SK-N-SH (cell line): ENCODE results near the gene CRB1. TPM values are rescaled to one million over a fixed set of nuclear protein-coding genes. Genes with fewer than 3 reads are reported as not detected.

Experiments
- CTCF ChIA-PET: fragments of 300-600, 350-600 bp; formaldehyde crosslinking; extraction: SDS; loops from one replicate; lab custom pipeline; 2021; lab: Yijun Ruan, JAX
- POLR2A ChIA-PET: fragments of 350-600 bp; sonication (Branson Sonifier 250); formaldehyde crosslinking; extraction: SDS; loops from one replicate; lab custom pipeline; 2020; ENCODE audit warnings: antibody characterized with exemption, inconsistent platforms; lab: Yijun Ruan, JAX
- DNase-seq: peaks from one replicate; pipeline ENCODE4 v3.0.0; 2012
- H2AFZ ChIP-seq: fragments of 200-600 bp; sonication (generic); 2 replicates; pipeline ENCODE4 v1.8.1; 2016; ENCODE audit warnings: antibody characterized with exemption, mild to moderate bottlenecking, low read depth
- H3F3A ChIP-seq: fragments of 200-600 bp; sonication (generic); replicated peaks from 2 replicates; pipeline ENCODE3; 2016; ENCODE audit warnings: antibody characterized with exemption, mild to moderate bottlenecking; ENCODE audit not compliant: insufficient read depth
- H3K27ac ChIP-seq, 2 experiments: fragments of 200-500 bp in 1 of 2; fragments of 200-600 bp in 1 of 2; sonication (Bioruptor generic) in 1 of 2; sonication (generic), shearing (Covaris generic) in 1 of 2; 2 replicates each; pipeline versions ENCODE4 v1.5.1 to v1.6.1; 2014 to 2016; ENCODE audit warnings: low read depth in 2 of 2, inconsistent platforms in 1 of 2, low read length in 1 of 2, mild to moderate bottlenecking in 1 of 2, mixed read lengths in 1 of 2
- H3K27me3 ChIP-seq: fragments of 200-600 bp; sonication (generic), shearing (Covaris generic); 2 replicates; pipeline ENCODE4 v1.6.1; 2016; ENCODE audit warnings: mixed run types; ENCODE audit not compliant: insufficient read depth
- H3K36me3 ChIP-seq, 2 experiments: fragments of 200-500 bp in 1 of 2; fragments of 200-600 bp in 1 of 2; sonication (Bioruptor generic) in 1 of 2; sonication (generic) in 1 of 2; replicated peaks in 1 of 2; 2 replicates each; pipeline versions ENCODE3 to v1.5.1; 2014 to 2016; ENCODE audit warnings: low read length in 1 of 2, mild to moderate bottlenecking in 1 of 2; ENCODE audit not compliant: insufficient read depth in 2 of 2, control insufficient read depth in 1 of 2
- H3K4me1 ChIP-seq, 2 experiments: fragments of 200-500 bp in 1 of 2; fragments of 200-600 bp in 1 of 2; sonication (Bioruptor generic) in 1 of 2; sonication (generic), shearing (Covaris generic) in 1 of 2; 2 replicates each; pipeline versions ENCODE4 v1.5.1 to v1.6.1; 2014 to 2016; ENCODE audit warnings: low read depth in 1 of 2, low read length in 1 of 2, mixed run types in 1 of 2; ENCODE audit not compliant: insufficient read depth in 2 of 2, control insufficient read depth in 1 of 2
- H3K4me2 ChIP-seq: fragments of 200-600 bp; sonication (generic), shearing (Covaris generic); 2 replicates; pipeline ENCODE4 v1.6.1; 2017; ENCODE audit warnings: mixed run types
- H3K4me3 ChIP-seq, 2 experiments: fragments of 200-500 bp in 1 of 2; fragments of 200-600 bp in 1 of 2; sonication (Bioruptor generic) in 1 of 2; sonication (generic), shearing (Covaris generic) in 1 of 2; 2 replicates each; pipeline versions ENCODE4 v1.5.1 to v1.8.1; 2014 to 2016; ENCODE audit warnings: low read depth in 2 of 2, inconsistent platforms in 1 of 2, low read length in 1 of 2, mild to moderate bottlenecking in 1 of 2, mixed read lengths in 1 of 2, moderate library complexity in 1 of 2
- H3K79me2 ChIP-seq: fragments of 200-600 bp; sonication (generic); 2 replicates; pipeline ENCODE4 v1.8.1; 2017; ENCODE audit warnings: mild to moderate bottlenecking; ENCODE audit not compliant: insufficient read depth
- H3K9ac ChIP-seq: fragments of 200-600 bp; sonication (generic); 2 replicates; pipeline ENCODE4 v1.6.1; 2017; ENCODE audit warnings: mixed run types
- H3K9me2 ChIP-seq: fragments of 200-600 bp; sonication (generic); 2 replicates; pipeline ENCODE4 v1.6.1; 2017; ENCODE audit warnings: mixed run types
- H3K9me3 ChIP-seq: fragments of 200-600 bp; sonication (generic); 2 replicates; pipeline ENCODE4 v1.6.1; 2017; ENCODE audit warnings: mixed run types, mild to moderate bottlenecking, moderate library complexity
- H4K20me1 ChIP-seq: fragments of 200-600 bp; sonication (generic); 2 replicates; pipeline ENCODE4 v1.6.1; 2017; ENCODE audit warnings: mild to moderate bottlenecking, mixed run types; ENCODE audit not compliant: insufficient read depth
- CHD2 ChIP-seq: fragments of 150-350 bp; IDR thresholded peaks from 2 replicates; pipeline ENCODE4 v1.6.1; 2018; ENCODE audit warnings: low read length; ENCODE audit not compliant: partially characterized antibody
- EP300 ChIP-seq, 2 experiments: IDR thresholded peaks; 2 replicates each; pipeline versions ENCODE4 v1.4.0 to v1.6.1; 2012; ENCODE audit warnings: borderline replicate concordance in 1 of 2, low read depth in 1 of 2, low read length in 1 of 2
- EZH2phosphoT487 ChIP-seq: fragments of 200-600 bp; sonication (generic); IDR thresholded peaks from 2 replicates; pipeline ENCODE4 v1.6.1; 2017; ENCODE audit warnings: low read depth, mixed run types, mild to moderate bottlenecking, antibody characterized with exemption, moderate library complexity, borderline replicate concordance
- FOSL2 ChIP-seq: IDR thresholded peaks from 2 replicates; pipeline ENCODE4 v1.4.0; 2012; ENCODE audit warnings: low read depth, mild to moderate bottlenecking, moderate library complexity, borderline replicate concordance
- FOXJ3 ChIP-seq: sonication (generic); formaldehyde crosslinking; IDR thresholded peaks from 2 replicates; pipeline ENCODE4 v1.5.1; 2020; ENCODE audit warnings: mild to moderate bottlenecking, missing genetic modification reagents
- GABPA ChIP-seq: IDR thresholded peaks from 2 replicates; pipeline ENCODE4 v1.4.0; 2012; ENCODE audit warnings: low read depth, mild to moderate bottlenecking
- NFIC ChIP-seq: IDR thresholded peaks from 2 replicates; pipeline ENCODE4 v1.4.0; 2012; ENCODE audit warnings: borderline replicate concordance
- RCOR1 ChIP-seq: fragments of 150-350 bp; IDR thresholded peaks from 2 replicates; pipeline ENCODE4 v1.6.1; 2017; ENCODE audit warnings: antibody characterized with exemption, low read length
- RFX5 ChIP-seq: IDR thresholded peaks from 2 replicates; pipeline ENCODE4 v1.6.1; 2012; ENCODE audit warnings: mild to moderate bottlenecking, improper control_type of control experiment, low read length
- RXRA ChIP-seq: IDR thresholded peaks from 2 replicates; pipeline ENCODE4 v1.4.0; 2012; ENCODE audit warnings: low read depth, mild to moderate bottlenecking, borderline replicate concordance
- TAF1 ChIP-seq: IDR thresholded peaks from 2 replicates; pipeline ENCODE4 v1.6.1; 2012; ENCODE audit warnings: low read depth, mild to moderate bottlenecking, low read length, moderate library complexity, borderline replicate concordance
- WGBS: methylation state at CpG from one replicate; pipeline ENCODE4 v1.1.6; 2017; ENCODE audit warnings: low lambda C conversion rate; 5-methylcytosine and 5-hydroxymethylcytosine counted together
- polyA plus RNA-seq, 3 experiments: library from polyadenylated mRNA; depleted of rRNA; stranded (reverse); fragments of >200 nt; gene quantifications; 2 replicates each; pipeline ENCODE4 v1.2.3, GENCODE V29; 2012
- TF ChIP-seq, protein P1 (sequence below): IDR thresholded peaks from 2 replicates; pipeline ENCODE4; 2012
- TF ChIP-seq, protein P2 (sequence below): IDR thresholded peaks from 2 replicates; pipeline ENCODE4 v1.4.0; 2012; ENCODE audit warnings: low read depth, borderline replicate concordance

The CRB1 gene
- polyA plus RNA-seq, 1 of the 3 experiments (the other 2 are of a cell fraction), result 0.13 TPM

DNA sequence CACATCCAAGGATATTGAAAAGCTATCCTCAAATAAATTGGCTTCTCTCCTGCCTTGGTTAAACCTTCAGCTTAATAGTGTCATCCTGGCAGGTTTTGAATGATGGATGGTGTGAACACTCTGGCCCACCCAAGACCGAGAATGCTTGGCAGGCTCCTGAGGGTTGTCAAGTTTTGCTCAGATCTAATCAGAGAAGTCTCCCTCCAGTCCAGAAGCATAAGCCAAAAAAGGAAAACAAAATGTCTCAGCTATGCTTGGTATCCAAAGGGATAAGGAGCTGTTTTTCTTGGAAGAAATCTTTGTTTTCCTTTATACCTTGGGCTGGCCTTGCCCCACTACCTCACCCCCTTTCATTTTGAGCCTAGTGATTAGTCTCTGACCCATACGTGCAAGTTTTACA lies 172.7 kb downstream of the CRB1 start:
- H3K4me1 ChIP-seq, result peaks cover 0 to 3% of the 10 kb centered on the region in 2 experiments; a peak in 1 of 4 replicates
- H3K27me3 ChIP-seq, result no peaks in the 10 kb centered on the region
- peaks cover 6% of the 10 kb centered on the region for H3F3A ChIP-seq
- no peaks in the 10 kb centered on the region for H3K9me3 ChIP-seq
- H3K4me2 ChIP-seq, result no peak overlapping the region
- CTCF ChIA-PET, result no interaction called here
- WGBS, result 49% methylated on average over 2 of the region's 2 CpGs
- no peak overlapping the region for H3K4me3 ChIP-seq
- no peaks in the 10 kb centered on the region for H3K36me3 ChIP-seq
- peak overlapping the region in 1 of 2 experiments; percentile 40; a peak in 1 of 4 replicates for H3K27ac ChIP-seq
- H3K9ac ChIP-seq, result no peak overlapping the region
- DNase-seq, result no peak
- POLR2A ChIA-PET, result no interaction called here
- no peaks in the 10 kb centered on the region for H4K20me1 ChIP-seq
- H3K9me2 ChIP-seq, result no peaks in the 10 kb centered on the region
- H2AFZ ChIP-seq, result no peak overlapping the region
- TF ChIP-seq RCOR1, result no peak
- TF ChIP-seq, protein P1, sequence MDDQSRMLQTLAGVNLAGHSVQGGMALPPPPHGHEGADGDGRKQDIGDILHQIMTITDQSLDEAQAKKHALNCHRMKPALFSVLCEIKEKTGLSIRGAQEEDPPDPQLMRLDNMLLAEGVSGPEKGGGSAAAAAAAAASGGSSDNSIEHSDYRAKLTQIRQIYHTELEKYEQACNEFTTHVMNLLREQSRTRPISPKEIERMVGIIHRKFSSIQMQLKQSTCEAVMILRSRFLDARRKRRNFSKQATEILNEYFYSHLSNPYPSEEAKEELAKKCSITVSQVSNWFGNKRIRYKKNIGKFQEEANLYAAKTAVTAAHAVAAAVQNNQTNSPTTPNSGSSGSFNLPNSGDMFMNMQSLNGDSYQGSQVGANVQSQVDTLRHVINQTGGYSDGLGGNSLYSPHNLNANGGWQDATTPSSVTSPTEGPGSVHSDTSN, result peak; percentile 27; the same call in 1 of the 2 replicates
- peak; percentile 13; the same call in 1 of the 2 replicates for TF ChIP-seq NFIC
- TF ChIP-seq, all 33 proteins: peak for 2
- no peaks in the 10 kb centered on the region for H3K79me2 ChIP-seq

DNA sequence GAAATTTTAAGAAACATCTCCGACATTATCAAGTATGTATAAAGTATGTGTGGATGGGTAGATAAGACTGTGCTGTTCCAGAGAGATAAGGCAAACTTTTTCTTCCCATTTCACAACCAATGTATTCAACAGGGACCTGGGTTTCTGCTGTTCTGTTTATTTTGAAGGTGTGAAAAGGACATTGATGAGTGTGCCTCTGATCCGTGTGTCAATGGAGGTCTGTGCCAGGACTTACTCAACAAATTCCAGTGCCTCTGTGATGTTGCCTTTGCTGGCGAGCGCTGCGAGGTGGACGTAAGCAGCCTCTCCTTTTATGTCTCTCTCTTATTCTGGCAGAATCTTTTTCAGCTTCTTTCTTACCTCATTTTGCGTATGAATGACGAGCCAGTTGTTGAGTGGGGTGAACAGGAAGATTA lies 174.0 kb downstream of the CRB1 start:
- Histone ChIP-seq H3K79me2 (no peaks in the 10 kb centered on the region), H3K4me3 (no peak overlapping the region), H3F3A (peaks cover 6% of the 10 kb centered on the region), H3K27me3 (no peaks in the 10 kb centered on the region), H3K9me3 (no peaks in the 10 kb centered on the region), H3K36me3 (no peaks in the 10 kb centered on the region), H2AFZ (no peak overlapping the region), H3K27ac (no peak overlapping the region), H3K4me1 (peaks cover 0 to 3% of the 10 kb centered on the region in 2 experiments; a peak in 1 of 4 replicates), H3K9me2 (no peaks in the 10 kb centered on the region), H3K4me2 (no peak overlapping the region), H3K9ac (no peak overlapping the region), H4K20me1 (no peaks in the 10 kb centered on the region)
- CTCF ChIA-PET, result no interaction called here
- TF ChIP-seq, protein P2, sequence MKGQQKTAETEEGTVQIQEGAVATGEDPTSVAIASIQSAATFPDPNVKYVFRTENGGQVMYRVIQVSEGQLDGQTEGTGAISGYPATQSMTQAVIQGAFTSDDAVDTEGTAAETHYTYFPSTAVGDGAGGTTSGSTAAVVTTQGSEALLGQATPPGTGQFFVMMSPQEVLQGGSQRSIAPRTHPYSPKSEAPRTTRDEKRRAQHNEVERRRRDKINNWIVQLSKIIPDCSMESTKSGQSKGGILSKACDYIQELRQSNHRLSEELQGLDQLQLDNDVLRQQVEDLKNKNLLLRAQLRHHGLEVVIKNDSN, result no peak
- TF ChIP-seq FOXJ3 (CRISPR knock-in tag) (no peak), GABPA (no peak), TAF1 (no peak), RXRA (no peak), EP300 (IDR thresholded peaks at IDR 0.05; ENCODE audit: borderline replicate concordance in 1 of 2, low read depth in 1 of 2, low read length in 1 of 2) (no peak), FOSL2 (no peak), CHD2 (no peak), RCOR1 (no peak), RFX5 (no peak), EZH2phosphoT487 (no peak)
- 79% methylated on average over 8 of the region's 8 CpGs for WGBS
- no peak for DNase-seq
- POLR2A ChIA-PET, result no interaction called here
